HEK293 (cell line): ENCODE measurements around the gene OTUD3.
"Not testable (repeated sequence)": the region's sequence is repeated elsewhere in the genome, so short reads cannot be mapped to it uniquely, and the experiment has no call there.

Source experiments
- CTCF ChIA-PET: fragments of 350-600 bp; formaldehyde crosslinking; extraction: SDS; loops from one replicate; lab custom pipeline; 2021; ENCODE audit warnings: antibody characterized with exemption; lab: Yijun Ruan, JAX
- POLR2A ChIA-PET: fragments of 300-600 bp; formaldehyde crosslinking; extraction: SDS; loops from one replicate; lab custom pipeline; 2020; ENCODE audit warnings: antibody characterized with exemption, inconsistent platforms; lab: Yijun Ruan, JAX
- H3K27ac ChIP-seq: fragments of 200-500 bp; sonication (Bioruptor generic); 2 replicates; pipeline ENCODE4 v1.5.1; 2014; ENCODE audit warnings: low read depth, low read length, control low read depth, inconsistent platforms; ENCODE audit errors: extremely low read depth
- H3K36me3 ChIP-seq, 2 experiments: fragments of 200-500 bp in 1 of 2; sonication (Bioruptor generic) in 1 of 2; 1 replicate in 1 of 2; 2 replicates in 1 of 2; pipeline ENCODE4 v1.5.1; 2014 to 2017; ENCODE audit warnings: inconsistent platforms in 2 of 2, low read length in 2 of 2; ENCODE audit not compliant: control insufficient read depth in 2 of 2, insufficient read depth in 1 of 2
- H3K4me1 ChIP-seq: fragments of 200-500 bp; sonication (Bioruptor generic); 2 replicates; pipeline ENCODE4 v1.5.1; 2014; ENCODE audit warnings: mild to moderate bottlenecking, low read length, inconsistent platforms; ENCODE audit not compliant: control insufficient read depth, insufficient read depth
- H3K4me3 ChIP-seq: 2 replicates; pipeline ENCODE4 v1.5.1; 2011; ENCODE audit warnings: low read depth, mild to moderate bottlenecking, control low read depth, low read length, moderate library complexity
- H3K9me3 ChIP-seq: fragments of 200-500 bp; sonication (Bioruptor generic); 2 replicates; pipeline ENCODE4 v1.5.1; 2014; ENCODE audit warnings: low read depth, low read length, inconsistent platforms; ENCODE audit not compliant: control insufficient read depth, insufficient read depth
- KLF8 ChIP-seq: fragments of 450-650 bp; formaldehyde crosslinking; IDR thresholded peaks from 2 replicates; pipeline ENCODE4 v1.5.1; 2016; ENCODE audit warnings: missing biosample characterization, missing genetic modification characterization
- WT1 ChIP-seq: fragments of 450-650 bp; formaldehyde crosslinking; IDR thresholded peaks from 2 replicates; pipeline ENCODE4 v1.5.1; 2016; ENCODE audit warnings: missing biosample characterization, missing genetic modification characterization
- ZBTB7A ChIP-seq: fragments of 450-650 bp; formaldehyde crosslinking; IDR thresholded peaks from 2 replicates; pipeline ENCODE4 v1.5.1; 2016; ENCODE audit warnings: low read depth, missing biosample characterization, missing genetic modification characterization
- ZFP41 ChIP-seq: fragments of 450-650 bp; formaldehyde crosslinking; IDR thresholded peaks from 2 replicates; pipeline ENCODE4 v1.5.1; 2016; ENCODE audit warnings: missing biosample characterization, missing genetic modification characterization, borderline replicate concordance
- ZNF155 ChIP-seq: fragments of 450-650 bp; formaldehyde crosslinking; IDR thresholded peaks from 2 replicates; pipeline ENCODE4 v1.5.1; 2016; ENCODE audit warnings: missing biosample characterization, missing genetic modification characterization
- ZNF23 ChIP-seq: fragments of 450-650 bp; formaldehyde crosslinking; IDR thresholded peaks from 2 replicates; pipeline ENCODE4 v1.5.1; 2016; ENCODE audit warnings: missing biosample characterization, missing genetic modification characterization, borderline replicate concordance
- ZNF335 ChIP-seq: fragments of 450-650 bp; formaldehyde crosslinking; conservative IDR thresholded peaks from 2 replicates; pipeline ENCODE4 v1.5.1; 2016; ENCODE audit warnings: missing biosample characterization, missing genetic modification characterization
- ZNF571 ChIP-seq: fragments of 450-650 bp; formaldehyde crosslinking; IDR thresholded peaks from 2 replicates; pipeline ENCODE4 v1.5.0; 2017; ENCODE audit warnings: missing biosample characterization, missing genetic modification characterization
- ZXDB ChIP-seq: fragments of 450-650 bp; formaldehyde crosslinking; IDR thresholded peaks from 2 replicates; pipeline ENCODE4 v1.5.1; 2016; ENCODE audit warnings: missing biosample characterization, missing genetic modification characterization
- TF ChIP-seq, protein P1 (sequence below): fragments of 450-650 bp; formaldehyde crosslinking; IDR thresholded peaks from 2 replicates; pipeline ENCODE4 v1.5.1; 2016; ENCODE audit warnings: missing biosample characterization, missing genetic modification characterization
- TF ChIP-seq, protein P2 (sequence below): fragments of 450-650 bp; formaldehyde crosslinking; IDR thresholded peaks from 2 replicates; pipeline ENCODE4 v1.5.1; 2016; ENCODE audit warnings: missing biosample characterization, missing genetic modification characterization
- TF ChIP-seq, protein P3 (sequence below): fragments of 450-650 bp; IDR thresholded peaks from 2 replicates; pipeline ENCODE4 v1.5.1; 2018; ENCODE audit warnings: missing biosample characterization, missing genetic modification characterization

The OTUD3 gene

DNA sequence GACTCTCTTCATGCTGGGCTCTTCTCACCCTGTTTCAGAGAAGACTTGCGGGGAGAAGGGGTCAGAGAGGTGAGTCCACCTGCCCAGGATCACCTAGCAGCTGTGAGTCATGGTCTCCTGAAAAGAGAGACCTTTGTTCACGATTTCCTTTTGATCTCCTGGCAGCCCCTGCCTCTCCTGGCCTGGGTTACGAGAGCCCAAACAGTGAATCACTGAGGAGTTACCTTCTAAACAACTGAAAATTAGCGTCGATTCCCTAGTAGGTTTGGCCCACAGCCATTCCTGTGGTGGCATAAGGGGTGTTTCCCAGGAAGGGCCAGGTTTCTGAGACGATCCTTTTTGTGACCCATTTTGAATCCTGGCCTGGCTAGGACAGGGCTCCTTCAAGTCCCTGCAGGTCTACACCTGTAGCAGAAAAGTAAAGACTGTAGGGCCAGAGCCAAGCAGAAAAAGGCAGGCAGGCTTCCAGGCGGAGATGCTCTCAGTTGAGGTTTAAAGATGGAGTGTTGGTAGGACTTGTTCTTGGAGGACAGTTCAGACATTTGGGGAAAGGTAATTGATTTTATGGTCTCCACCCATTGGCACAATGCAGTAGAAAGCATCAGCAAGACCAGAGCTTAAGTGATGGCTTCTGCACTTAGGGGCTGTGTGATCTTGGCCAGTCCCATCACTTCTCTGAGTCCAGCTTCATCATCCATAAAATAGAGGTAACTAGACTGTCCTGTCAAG lies 43.3 kb downstream of the OTUD3 start:
- H3K9me3 ChIP-seq: no peaks in the 10 kb centered on the region
- no peak overlapping the region for H3K4me3 ChIP-seq
- no peaks in the 10 kb centered on the region for H3K36me3 ChIP-seq
- TF ChIP-seq ZNF335 (tag by site-specific recombination) (no peak), ZNF23 (tag by site-specific recombination) (no peak), ZNF155 (tag by site-specific recombination) (no peak), ZBTB7A (tag by site-specific recombination) (no peak), WT1 (tag by site-specific recombination) (no peak), ZFP41 (tag by site-specific recombination) (no peak), KLF8 (tag by site-specific recombination) (no peak)
- TF ChIP-seq, protein P1, sequence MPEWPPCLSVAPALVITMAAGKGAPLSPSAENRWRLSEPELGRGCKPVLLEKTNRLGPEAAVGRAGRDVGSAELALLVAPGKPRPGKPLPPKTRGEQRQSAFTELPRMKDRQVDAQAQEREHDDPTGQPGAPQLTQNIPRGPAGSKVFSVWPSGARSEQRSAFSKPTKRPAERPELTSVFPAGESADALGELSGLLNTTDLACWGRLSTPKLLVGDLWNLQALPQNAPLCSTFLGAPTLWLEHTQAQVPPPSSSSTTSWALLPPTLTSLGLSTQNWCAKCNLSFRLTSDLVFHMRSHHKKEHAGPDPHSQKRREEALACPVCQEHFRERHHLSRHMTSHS: no peak
- ChIA-PET CTCF (interaction anchor here (0.6 to 2.4 kb wide), 2 partner anchors 8 to 271 kb away, joined by 3 to 9 read pairs; no protein-coding TSS in a partner anchor), POLR2A (no interaction called here)
- H3K4me1 ChIP-seq: no peaks in the 10 kb centered on the region
- H3K27ac ChIP-seq: no peak overlapping the region

DNA sequence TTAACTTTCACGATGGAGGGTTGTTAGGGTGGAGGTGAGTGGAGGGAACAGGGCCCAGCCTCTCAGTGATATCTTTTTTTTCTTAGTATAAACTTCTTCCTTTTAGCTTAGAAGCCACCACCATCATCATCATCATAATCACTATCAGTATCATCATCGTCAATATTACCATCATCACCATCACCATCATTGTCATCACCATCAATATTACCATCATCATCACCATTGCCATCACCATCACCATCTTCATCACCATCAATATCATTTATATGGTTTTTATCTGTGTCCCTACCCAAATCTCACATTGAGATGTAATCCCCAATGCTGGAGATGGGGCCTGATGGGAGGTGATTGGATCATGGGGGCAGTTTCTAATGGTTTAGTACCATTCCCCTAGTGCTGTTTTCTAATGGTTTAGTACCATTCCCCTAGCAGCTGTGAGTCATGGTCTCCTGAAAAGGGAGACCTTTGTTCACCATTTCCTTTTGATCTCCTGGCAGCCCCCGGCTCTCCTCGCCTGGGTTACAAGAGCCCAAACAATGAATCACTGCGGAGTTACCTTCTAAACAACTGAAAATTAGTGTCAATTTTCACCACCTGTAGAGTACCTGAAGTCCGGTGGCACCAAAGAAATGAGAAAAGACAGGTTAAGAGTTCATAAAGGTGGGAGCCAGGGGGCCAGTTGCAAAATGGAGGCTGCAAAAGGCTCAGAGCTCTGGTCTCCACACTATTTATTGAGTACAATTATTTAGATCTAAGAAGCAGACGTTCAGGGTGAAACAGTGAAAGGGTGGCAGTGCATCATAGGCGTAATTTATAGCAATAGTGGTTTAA lies 44.3 kb downstream of the OTUD3 start:
- ChIA-PET CTCF (interaction anchor here (0.7 to 2.4 kb wide), 2 partner anchors 9 to 49 kb away, joined by 3 to 9 read pairs; no protein-coding TSS in a partner anchor), POLR2A (no interaction called here)
- Histone ChIP-seq H3K36me3 (no peaks in the 10 kb centered on the region), H3K9me3 (no peaks in the 10 kb centered on the region), H3K27ac (no peak overlapping the region), H3K4me1 (no peaks in the 10 kb centered on the region), H3K4me3 (no peak overlapping the region)
- TF ChIP-seq, protein P2, sequence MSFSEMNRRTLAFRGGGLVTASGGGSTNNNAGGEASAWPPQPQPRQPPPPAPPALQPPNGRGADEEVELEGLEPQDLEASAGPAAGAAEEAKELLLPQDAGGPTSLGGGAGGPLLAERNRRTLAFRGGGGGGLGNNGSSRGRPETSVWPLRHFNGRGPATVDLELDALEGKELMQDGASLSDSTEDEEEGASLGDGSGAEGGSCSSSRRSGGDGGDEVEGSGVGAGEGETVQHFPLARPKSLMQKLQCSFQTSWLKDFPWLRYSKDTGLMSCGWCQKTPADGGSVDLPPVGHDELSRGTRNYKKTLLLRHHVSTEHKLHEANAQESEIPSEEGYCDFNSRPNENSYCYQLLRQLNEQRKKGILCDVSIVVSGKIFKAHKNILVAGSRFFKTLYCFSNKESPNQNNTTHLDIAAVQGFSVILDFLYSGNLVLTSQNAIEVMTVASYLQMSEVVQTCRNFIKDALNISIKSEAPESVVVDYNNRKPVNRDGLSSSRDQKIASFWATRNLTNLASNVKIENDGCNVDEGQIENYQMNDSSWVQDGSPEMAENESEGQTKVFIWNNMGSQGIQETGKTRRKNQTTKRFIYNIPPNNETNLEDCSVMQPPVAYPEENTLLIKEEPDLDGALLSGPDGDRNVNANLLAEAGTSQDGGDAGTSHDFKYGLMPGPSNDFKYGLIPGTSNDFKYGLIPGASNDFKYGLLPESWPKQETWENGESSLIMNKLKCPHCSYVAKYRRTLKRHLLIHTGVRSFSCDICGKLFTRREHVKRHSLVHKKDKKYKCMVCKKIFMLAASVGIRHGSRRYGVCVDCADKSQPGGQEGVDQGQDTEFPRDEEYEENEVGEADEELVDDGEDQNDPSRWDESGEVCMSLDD: no peak
- TF ChIP-seq ZXDB (no peak), ZNF571 (tag by site-specific recombination) (no peak)
- TF ChIP-seq, protein P3, sequence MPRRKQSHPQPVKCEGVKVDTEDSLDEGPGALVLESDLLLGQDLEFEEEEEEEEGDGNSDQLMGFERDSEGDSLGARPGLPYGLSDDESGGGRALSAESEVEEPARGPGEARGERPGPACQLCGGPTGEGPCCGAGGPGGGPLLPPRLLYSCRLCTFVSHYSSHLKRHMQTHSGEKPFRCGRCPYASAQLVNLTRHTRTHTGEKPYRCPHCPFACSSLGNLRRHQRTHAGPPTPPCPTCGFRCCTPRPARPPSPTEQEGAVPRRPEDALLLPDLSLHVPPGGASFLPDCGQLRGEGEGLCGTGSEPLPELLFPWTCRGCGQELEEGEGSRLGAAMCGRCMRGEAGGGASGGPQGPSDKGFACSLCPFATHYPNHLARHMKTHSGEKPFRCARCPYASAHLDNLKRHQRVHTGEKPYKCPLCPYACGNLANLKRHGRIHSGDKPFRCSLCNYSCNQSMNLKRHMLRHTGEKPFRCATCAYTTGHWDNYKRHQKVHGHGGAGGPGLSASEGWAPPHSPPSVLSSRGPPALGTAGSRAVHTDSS (tag by site-specific recombination): peak; percentile 79

DNA sequence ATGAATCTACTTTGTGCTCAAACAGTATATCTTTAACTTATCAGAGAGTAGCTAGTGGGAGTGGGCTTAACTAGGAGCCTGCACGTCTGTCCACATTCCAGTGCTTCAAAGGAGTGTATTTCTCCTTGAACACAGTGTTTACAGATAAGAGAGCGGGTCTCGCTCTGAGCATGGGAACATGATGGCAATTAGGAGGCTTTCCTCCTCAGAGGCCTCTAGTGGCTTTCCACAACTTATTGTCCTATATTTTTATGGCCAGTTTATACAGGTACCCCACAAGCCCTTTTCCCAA lies 44.9 kb downstream of the OTUD3 start:
- H3K4me3 ChIP-seq, H3K27ac ChIP-seq, H3K4me1 ChIP-seq, POLR2A ChIA-PET, H3K36me3 ChIP-seq, H3K9me3 ChIP-seq: not testable (repeated sequence)
- CTCF ChIA-PET: interaction anchor here (2.4 kb wide), 1 partner anchor 9 kb away, joined by 9 read pairs; no protein-coding TSS in a partner anchor
